OCI-LY3 (cell line): ENCODE data around the gene KLHL29.

Experiments
- H2AFZ ChIP-seq: fragments of 200-600, 300-600 bp; shearing (Covaris generic); 2 replicates; pipeline ENCODE4 v1.6.0; 2014; ENCODE audit warnings: antibody characterized with exemption, low read depth, low read length
- H3K27ac ChIP-seq: fragments of 200-600, 300-600 bp; sonication (generic); 2 replicates; pipeline ENCODE4 v1.5.1; 2014; ENCODE audit warnings: mild to moderate bottlenecking, low read length, moderate library complexity, mixed read lengths
- H3K27me3 ChIP-seq: fragments of 200-600, 300-600 bp; sonication (generic); 2 replicates; pipeline ENCODE4 v1.6.1; 2014; ENCODE audit warnings: low read depth, low read length, mixed read lengths
- H3K36me3 ChIP-seq: fragments of 200-600, 300-600 bp; sonication (generic); replicated peaks from 2 replicates; pipeline ENCODE3; 2014; ENCODE audit warnings: low read depth, low read length, mixed read lengths
- H3K4me1 ChIP-seq: fragments of 300-600, 200-600 bp; sonication (generic); 2 replicates; pipeline ENCODE4 v1.6.1; 2014; ENCODE audit warnings: low read length, mixed read lengths
- H3K4me2 ChIP-seq: fragments of 200-600, 300-600 bp; sonication (generic); 2 replicates; pipeline ENCODE4 v1.6.1; 2014; ENCODE audit warnings: low read length, mixed read lengths
- H3K4me3 ChIP-seq: fragments of 300-600, 200-600 bp; sonication (generic); 2 replicates; pipeline ENCODE4 v1.5.1; 2014; ENCODE audit warnings: antibody characterized with exemption, mild to moderate bottlenecking, low read length, moderate library complexity
- H3K79me2 ChIP-seq: fragments of 300-600, 200-600 bp; shearing (Covaris generic); 2 replicates; pipeline ENCODE4 v1.6.1; 2014; ENCODE audit warnings: mild to moderate bottlenecking, low read length, mixed read lengths
- H3K9ac ChIP-seq: fragments of 300-600, 200-600 bp; shearing (Covaris generic); 2 replicates; pipeline ENCODE4 v1.6.0; 2014; ENCODE audit warnings: mild to moderate bottlenecking, low read length, moderate library complexity
- H3K9me3 ChIP-seq: fragments of 200-600, 300-600 bp; shearing (Covaris generic); 2 replicates; pipeline ENCODE4 v1.6.1; 2014; ENCODE audit warnings: low read length, mixed read lengths; ENCODE audit not compliant: insufficient read depth
- H4K20me1 ChIP-seq: fragments of 200-600, 300-600 bp; sonication (generic); 2 replicates; pipeline ENCODE4 v1.6.1; 2016; ENCODE audit warnings: low read length, mixed read lengths; ENCODE audit not compliant: insufficient read depth
- CTCF ChIP-seq: fragments of 200-600, 300-600 bp; sonication (generic); IDR thresholded peaks from 2 replicates; pipeline ENCODE4 v1.5.1; 2014; ENCODE audit warnings: antibody characterized with exemption, low read length, low read depth
- EZH2phosphoT487 ChIP-seq: fragments of 200-600 bp; shearing (Covaris generic); IDR thresholded peaks from 2 replicates; pipeline ENCODE4 v1.6.1; 2018; ENCODE audit warnings: antibody characterized with exemption, mixed run types, low read depth

KLHL29 gene

GRCh38 chr2:23540804-23541360 is 155.9 kb downstream of the KLHL29 start:
- Histone ChIP-seq H3K36me3 (no peaks in the 10 kb centered on the region), H3K27ac (no peak overlapping the region), H2AFZ (no peak overlapping the region), H3K4me2 (no peak overlapping the region), H3K9me3 (no peaks in the 10 kb centered on the region), H3K9ac (no peak overlapping the region), H4K20me1 (no peaks in the 10 kb centered on the region), H3K4me3 (no peak overlapping the region), H3K27me3 (no peaks in the 10 kb centered on the region), H3K79me2 (no peaks in the 10 kb centered on the region), H3K4me1 (no peaks in the 10 kb centered on the region)
- TF ChIP-seq EZH2phosphoT487 (no peak), CTCF (no peak)

GRCh38 chr2:23541503-23542229 is 156.7 kb downstream of the KLHL29 start:
- no peaks in the 10 kb centered on the region for H4K20me1 ChIP-seq
- no peak overlapping the region for H3K27ac ChIP-seq
- no peaks in the 10 kb centered on the region for H3K36me3 ChIP-seq
- TF ChIP-seq CTCF (no peak), EZH2phosphoT487 (no peak)
- H3K4me3 ChIP-seq: no peak overlapping the region
- no peaks in the 10 kb centered on the region for H3K4me1 ChIP-seq
- no peak overlapping the region for H3K9ac ChIP-seq
- H3K27me3 ChIP-seq: no peaks in the 10 kb centered on the region
- H3K79me2 ChIP-seq: no peaks in the 10 kb centered on the region
- no peak overlapping the region for H2AFZ ChIP-seq
- no peak overlapping the region for H3K4me2 ChIP-seq
- H3K9me3 ChIP-seq: no peaks in the 10 kb centered on the region

GRCh38 chr2:23542230-23542789 is 157.3 kb downstream of the KLHL29 start:
- Histone ChIP-seq H3K36me3 (no peaks in the 10 kb centered on the region), H3K4me2 (no peak overlapping the region), H3K4me3 (no peak overlapping the region), H3K9ac (no peak overlapping the region), H3K27ac (no peak overlapping the region), H2AFZ (no peak overlapping the region), H3K9me3 (no peaks in the 10 kb centered on the region), H3K27me3 (no peaks in the 10 kb centered on the region), H3K79me2 (no peaks in the 10 kb centered on the region), H3K4me1 (no peaks in the 10 kb centered on the region), H4K20me1 (no peaks in the 10 kb centered on the region)
- TF ChIP-seq EZH2phosphoT487 (no peak), CTCF (no peak)

GRCh38 chr2:23543302-23543701 is 158.3 kb downstream of the KLHL29 start:
- H3K27ac ChIP-seq: no peak overlapping the region
- H3K4me3 ChIP-seq: no peak overlapping the region
- H3K36me3 ChIP-seq: no peaks in the 10 kb centered on the region
- H3K9ac ChIP-seq: no peak overlapping the region
- H2AFZ ChIP-seq: no peak overlapping the region
- no peaks in the 10 kb centered on the region for H3K9me3 ChIP-seq
- TF ChIP-seq EZH2phosphoT487 (no peak), CTCF (no peak)
- H3K27me3 ChIP-seq: no peaks in the 10 kb centered on the region
- H4K20me1 ChIP-seq: no peaks in the 10 kb centered on the region
- H3K79me2 ChIP-seq: no peaks in the 10 kb centered on the region
- no peaks in the 10 kb centered on the region for H3K4me1 ChIP-seq
- no peak overlapping the region for H3K4me2 ChIP-seq
